IPS-18c (cell line): Measurements from ENCODE around the gene SNUPN.
"Not testable (repeated sequence)": the region's sequence is repeated elsewhere in the genome, so short reads cannot be mapped to it uniquely, and the experiment has no call there.

ENCODE experiments used
- H3K4me3 ChIP-seq: 2 replicates; pipeline ENCODE4 v1.7.0; 2013; ENCODE audit warnings: low read depth, mild to moderate bottlenecking, low read length, moderate library complexity; ENCODE audit not compliant: insufficient read depth
- H3K9me3 ChIP-seq: one replicate; pipeline ENCODE4 v1.6.1; 2013; ENCODE audit warnings: mild to moderate bottlenecking, low read length, moderate library complexity; ENCODE audit not compliant: control insufficient read depth, insufficient read depth

SNUPN gene

GRCh38 chr15:75598361-75598760 lies 27.2 kb downstream of the SNUPN start:
- H3K4me3 ChIP-seq, result no peak overlapping the region
- H3K9me3 ChIP-seq, result no peaks in the 10 kb centered on the region

GRCh38 chr15:75597667-75598341 lies 27.7 kb downstream of the SNUPN start:
- Histone ChIP-seq H3K4me3 (no peak overlapping the region), H3K9me3 (no peaks in the 10 kb centered on the region)

GRCh38 chr15:75596703-75597345 lies 28.7 kb downstream of the SNUPN start:
- H3K4me3 ChIP-seq, result no peak overlapping the region
- no peaks in the 10 kb centered on the region for H3K9me3 ChIP-seq

GRCh38 chr15:75594276-75594675 lies 31.2 kb downstream of the SNUPN start:
- Histone ChIP-seq H3K4me3 (no peak overlapping the region), H3K9me3 (no peaks in the 10 kb centered on the region)

GRCh38 chr15:75591655-75592364 lies 33.7 kb downstream of the SNUPN start:
- H3K4me3 ChIP-seq, result no peak overlapping the region
- H3K9me3 ChIP-seq, result no peaks in the 10 kb centered on the region

GRCh38 chr15:75590239-75590638 lies 35.3 kb downstream of the SNUPN start:
- H3K9me3 ChIP-seq, result no peaks in the 10 kb centered on the region
- H3K4me3 ChIP-seq, result no peak overlapping the region

- H3K4me3 ChIP-seq, result no peak overlapping the region
- H3K9me3 ChIP-seq, result no peaks in the 10 kb centered on the region
Measured at GRCh38 chr15:75589071-75589470, 36.5 kb downstream of the SNUPN start.

- not testable (repeated sequence) for H3K9me3 ChIP-seq
Measured at GRCh38 chr15:75586422-75586821, 39.1 kb downstream of the SNUPN start.

GRCh38 chr15:75584121-75584520 lies 41.4 kb downstream of the SNUPN start:
- H3K4me3 ChIP-seq, result no peak overlapping the region

More at GRCh38 chr15:75586422-75586821, 39.1 kb downstream of the SNUPN start:
- not testable (repeated sequence) for H3K4me3 ChIP-seq

GRCh38 chr15:75583701-75584100 lies 41.8 kb downstream of the SNUPN start:
- no peaks in the 10 kb centered on the region for H3K9me3 ChIP-seq
- H3K4me3 ChIP-seq, result no peak overlapping the region

More at GRCh38 chr15:75584121-75584520, 41.4 kb downstream of the SNUPN start:
- H3K9me3 ChIP-seq, result no peaks in the 10 kb centered on the region

GRCh38 chr15:75582943-75583342 lies 42.6 kb downstream of the SNUPN start:
- H3K4me3 ChIP-seq, H3K9me3 ChIP-seq: not testable (repeated sequence)

- H3K9me3 ChIP-seq, result peaks cover 2% of the 10 kb centered on the region
- peak within 1 kb of the TSS; percentile 96 for H3K4me3 ChIP-seq
Measured at GRCh38 chr15:75578948-75579920, 46.3 kb downstream of the SNUPN start, which contains the start of gene PTPN9. Gene PTPN9 (minus strand): TSS chr15:75579315. CDS start chr15:75578776, 539 bp downstream.

GRCh38 chr15:75578173-75578947 lies 47.2 kb downstream of the SNUPN start:
- Histone ChIP-seq H3K4me3 (peak overlapping the region; percentile 96), H3K9me3 (peaks cover 2% of the 10 kb centered on the region)

GRCh38 chr15:75577401-75578172 lies 47.9 kb downstream of the SNUPN start:
- Histone ChIP-seq H3K9me3 (peaks cover 2% of the 10 kb centered on the region), H3K4me3 (peak overlapping the region; percentile 96)

- Histone ChIP-seq H3K9me3 (peaks cover 2% of the 10 kb centered on the region), H3K4me3 (no peak overlapping the region)
Measured at GRCh38 chr15:75573648-75574384, 51.7 kb downstream of the SNUPN start.
